Measurements from ENCODE around the gene RACGAP1. TPM values are rescaled to one million over a fixed set of nuclear protein-coding genes. Genes with fewer than 3 reads are reported as not detected.

RACGAP1 gene
- polyA plus RNA-seq, 1 of the 3 experiments (the other 2 are of a cell fraction): 21.5 TPM

DNA sequence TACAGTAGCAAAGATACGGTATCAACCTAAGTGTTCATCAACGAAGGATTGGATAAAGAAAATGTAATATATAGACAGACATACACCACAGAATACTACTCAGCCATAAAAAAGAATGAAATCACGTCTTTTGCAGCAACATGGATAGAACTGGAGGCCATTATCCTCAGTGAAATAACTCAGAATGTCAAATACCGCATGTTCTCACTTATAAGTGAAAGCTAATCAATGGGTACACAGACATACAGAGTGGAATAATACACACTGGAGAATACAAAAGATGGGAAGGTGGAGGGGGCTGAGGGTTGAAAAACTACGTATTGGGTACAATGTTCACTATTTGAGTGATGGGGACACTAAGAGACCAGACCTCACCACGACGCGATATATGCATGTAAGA, 1.1 kb downstream of the RACGAP1 start:
- Histone ChIP-seq H3K9ac (peak overlapping the region; percentile 74; the same call in 1 of the 2 replicates), H3K4me1 (ENCODE audit: control insufficient read depth in 1 of 2, insufficient read depth in 2 of 2, low read depth in 1 of 2, low read length in 1 of 2) (peaks cover 0 to 2% of the 10 kb centered on the region in 2 experiments; a peak in 3 of 4 replicates), H3K4me3 (ENCODE audit: low read depth in 2 of 2, low read length in 1 of 2) (peak overlapping the region; percentile 67 to 73), H3K27ac (ENCODE audit: low read depth in 2 of 2, low read length in 1 of 2) (peak overlapping the region in 1 of 2 experiments; percentile 24; a peak in 1 of 4 replicates), H3K79me2 (ENCODE audit: insufficient read depth) (peaks cover 61% of the 10 kb centered on the region), H3K9me3 (no peaks in the 10 kb centered on the region), H3K36me3 (replicated peaks in 1 of 2; ENCODE audit: control insufficient read depth in 1 of 2, insufficient read depth in 2 of 2, low read length in 1 of 2) (no peaks in the 10 kb centered on the region), H4K20me1 (ENCODE audit: insufficient read depth) (peaks cover 6% of the 10 kb centered on the region; the same call in 1 of the 2 replicates), H3K27me3 (ENCODE audit: insufficient read depth) (no peaks in the 10 kb centered on the region), H3K9me2 (no peaks in the 10 kb centered on the region), H3K4me2 (peak overlapping the region; percentile 66), H3F3A (replicated peaks; ENCODE audit: insufficient read depth) (peaks cover 5% of the 10 kb centered on the region), H2AFZ (ENCODE audit: low read depth) (no peak overlapping the region)
- ChIA-PET CTCF (interaction anchor here (1.0 to 2.3 kb wide), 3 partner anchors 46 to 57 kb away, joined by 3 to 12 read pairs (median 3); no protein-coding TSS in a partner anchor), POLR2A (no interaction called here)
- no peak for DNase-seq
- TF ChIP-seq SMC3 (IDR thresholded peaks at IDR 0.05; ENCODE audit: low read depth, low read length): no peak
- TF ChIP-seq, protein P1, sequence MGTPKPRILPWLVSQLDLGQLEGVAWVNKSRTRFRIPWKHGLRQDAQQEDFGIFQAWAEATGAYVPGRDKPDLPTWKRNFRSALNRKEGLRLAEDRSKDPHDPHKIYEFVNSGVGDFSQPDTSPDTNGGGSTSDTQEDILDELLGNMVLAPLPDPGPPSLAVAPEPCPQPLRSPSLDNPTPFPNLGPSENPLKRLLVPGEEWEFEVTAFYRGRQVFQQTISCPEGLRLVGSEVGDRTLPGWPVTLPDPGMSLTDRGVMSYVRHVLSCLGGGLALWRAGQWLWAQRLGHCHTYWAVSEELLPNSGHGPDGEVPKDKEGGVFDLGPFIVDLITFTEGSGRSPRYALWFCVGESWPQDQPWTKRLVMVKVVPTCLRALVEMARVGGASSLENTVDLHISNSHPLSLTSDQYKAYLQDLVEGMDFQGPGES (IDR thresholded peaks at IDR 0.05; ENCODE audit: low read depth, low read length): no peak
- no peak for TF ChIP-seq CHD2 (IDR thresholded peaks at IDR 0.05; ENCODE audit: low read length, partially characterized antibody)
- no peak for TF ChIP-seq GABPA (IDR thresholded peaks at IDR 0.05; ENCODE audit: low read depth)
- no peak for TF ChIP-seq YY1 (IDR thresholded peaks at IDR 0.05; ENCODE audit: low read depth)
- TF ChIP-seq RFX5 (IDR thresholded peaks at IDR 0.05; ENCODE audit: low read length): no peak
- TF ChIP-seq, protein P2, sequence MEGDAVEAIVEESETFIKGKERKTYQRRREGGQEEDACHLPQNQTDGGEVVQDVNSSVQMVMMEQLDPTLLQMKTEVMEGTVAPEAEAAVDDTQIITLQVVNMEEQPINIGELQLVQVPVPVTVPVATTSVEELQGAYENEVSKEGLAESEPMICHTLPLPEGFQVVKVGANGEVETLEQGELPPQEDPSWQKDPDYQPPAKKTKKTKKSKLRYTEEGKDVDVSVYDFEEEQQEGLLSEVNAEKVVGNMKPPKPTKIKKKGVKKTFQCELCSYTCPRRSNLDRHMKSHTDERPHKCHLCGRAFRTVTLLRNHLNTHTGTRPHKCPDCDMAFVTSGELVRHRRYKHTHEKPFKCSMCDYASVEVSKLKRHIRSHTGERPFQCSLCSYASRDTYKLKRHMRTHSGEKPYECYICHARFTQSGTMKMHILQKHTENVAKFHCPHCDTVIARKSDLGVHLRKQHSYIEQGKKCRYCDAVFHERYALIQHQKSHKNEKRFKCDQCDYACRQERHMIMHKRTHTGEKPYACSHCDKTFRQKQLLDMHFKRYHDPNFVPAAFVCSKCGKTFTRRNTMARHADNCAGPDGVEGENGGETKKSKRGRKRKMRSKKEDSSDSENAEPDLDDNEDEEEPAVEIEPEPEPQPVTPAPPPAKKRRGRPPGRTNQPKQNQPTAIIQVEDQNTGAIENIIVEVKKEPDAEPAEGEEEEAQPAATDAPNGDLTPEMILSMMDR (IDR thresholded peaks at IDR 0.05): no peak
- TF ChIP-seq, protein P3, sequence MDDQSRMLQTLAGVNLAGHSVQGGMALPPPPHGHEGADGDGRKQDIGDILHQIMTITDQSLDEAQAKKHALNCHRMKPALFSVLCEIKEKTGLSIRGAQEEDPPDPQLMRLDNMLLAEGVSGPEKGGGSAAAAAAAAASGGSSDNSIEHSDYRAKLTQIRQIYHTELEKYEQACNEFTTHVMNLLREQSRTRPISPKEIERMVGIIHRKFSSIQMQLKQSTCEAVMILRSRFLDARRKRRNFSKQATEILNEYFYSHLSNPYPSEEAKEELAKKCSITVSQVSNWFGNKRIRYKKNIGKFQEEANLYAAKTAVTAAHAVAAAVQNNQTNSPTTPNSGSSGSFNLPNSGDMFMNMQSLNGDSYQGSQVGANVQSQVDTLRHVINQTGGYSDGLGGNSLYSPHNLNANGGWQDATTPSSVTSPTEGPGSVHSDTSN (IDR thresholded peaks at IDR 0.05): no peak
- TF ChIP-seq FOXM1 (IDR thresholded peaks at IDR 0.05; ENCODE audit: low read depth): no peak
- TF ChIP-seq, protein P4, sequence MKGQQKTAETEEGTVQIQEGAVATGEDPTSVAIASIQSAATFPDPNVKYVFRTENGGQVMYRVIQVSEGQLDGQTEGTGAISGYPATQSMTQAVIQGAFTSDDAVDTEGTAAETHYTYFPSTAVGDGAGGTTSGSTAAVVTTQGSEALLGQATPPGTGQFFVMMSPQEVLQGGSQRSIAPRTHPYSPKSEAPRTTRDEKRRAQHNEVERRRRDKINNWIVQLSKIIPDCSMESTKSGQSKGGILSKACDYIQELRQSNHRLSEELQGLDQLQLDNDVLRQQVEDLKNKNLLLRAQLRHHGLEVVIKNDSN (IDR thresholded peaks at IDR 0.05; ENCODE audit: borderline replicate concordance, low read depth): no peak
- no peak for TF ChIP-seq MXI1 (IDR thresholded peaks at IDR 0.05; ENCODE audit: low read depth, low read length)
- TF ChIP-seq JUND (IDR thresholded peaks at IDR 0.05): no peak
- TF ChIP-seq, protein P5, sequence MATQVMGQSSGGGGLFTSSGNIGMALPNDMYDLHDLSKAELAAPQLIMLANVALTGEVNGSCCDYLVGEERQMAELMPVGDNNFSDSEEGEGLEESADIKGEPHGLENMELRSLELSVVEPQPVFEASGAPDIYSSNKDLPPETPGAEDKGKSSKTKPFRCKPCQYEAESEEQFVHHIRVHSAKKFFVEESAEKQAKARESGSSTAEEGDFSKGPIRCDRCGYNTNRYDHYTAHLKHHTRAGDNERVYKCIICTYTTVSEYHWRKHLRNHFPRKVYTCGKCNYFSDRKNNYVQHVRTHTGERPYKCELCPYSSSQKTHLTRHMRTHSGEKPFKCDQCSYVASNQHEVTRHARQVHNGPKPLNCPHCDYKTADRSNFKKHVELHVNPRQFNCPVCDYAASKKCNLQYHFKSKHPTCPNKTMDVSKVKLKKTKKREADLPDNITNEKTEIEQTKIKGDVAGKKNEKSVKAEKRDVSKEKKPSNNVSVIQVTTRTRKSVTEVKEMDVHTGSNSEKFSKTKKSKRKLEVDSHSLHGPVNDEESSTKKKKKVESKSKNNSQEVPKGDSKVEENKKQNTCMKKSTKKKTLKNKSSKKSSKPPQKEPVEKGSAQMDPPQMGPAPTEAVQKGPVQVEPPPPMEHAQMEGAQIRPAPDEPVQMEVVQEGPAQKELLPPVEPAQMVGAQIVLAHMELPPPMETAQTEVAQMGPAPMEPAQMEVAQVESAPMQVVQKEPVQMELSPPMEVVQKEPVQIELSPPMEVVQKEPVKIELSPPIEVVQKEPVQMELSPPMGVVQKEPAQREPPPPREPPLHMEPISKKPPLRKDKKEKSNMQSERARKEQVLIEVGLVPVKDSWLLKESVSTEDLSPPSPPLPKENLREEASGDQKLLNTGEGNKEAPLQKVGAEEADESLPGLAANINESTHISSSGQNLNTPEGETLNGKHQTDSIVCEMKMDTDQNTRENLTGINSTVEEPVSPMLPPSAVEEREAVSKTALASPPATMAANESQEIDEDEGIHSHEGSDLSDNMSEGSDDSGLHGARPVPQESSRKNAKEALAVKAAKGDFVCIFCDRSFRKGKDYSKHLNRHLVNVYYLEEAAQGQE (IDR thresholded peaks at IDR 0.05; ENCODE audit: low read depth, low read length): no peak
- TF ChIP-seq RXRA (IDR thresholded peaks at IDR 0.05; ENCODE audit: borderline replicate concordance, low read depth): no peak
- TF ChIP-seq, protein P6, sequence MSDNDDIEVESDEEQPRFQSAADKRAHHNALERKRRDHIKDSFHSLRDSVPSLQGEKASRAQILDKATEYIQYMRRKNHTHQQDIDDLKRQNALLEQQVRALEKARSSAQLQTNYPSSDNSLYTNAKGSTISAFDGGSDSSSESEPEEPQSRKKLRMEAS (IDR thresholded peaks at IDR 0.05; ENCODE audit: low read depth): no peak
- TF ChIP-seq EZH2phosphoT487 (IDR thresholded peaks at IDR 0.05; ENCODE audit: borderline replicate concordance, low read depth): no peak
- TF ChIP-seq TCF12 (IDR thresholded peaks at IDR 0.05): no peak
- no peak for TF ChIP-seq POLR2AphosphoS5 (IDR thresholded peaks at IDR 0.05; ENCODE audit: low read depth, low read length)
- no peak for TF ChIP-seq FOSL2 (IDR thresholded peaks at IDR 0.05; ENCODE audit: borderline replicate concordance, low read depth)
- WGBS (ENCODE audit: low lambda C conversion rate): 71% methylated on average over 8 of the region's 8 CpGs
